MM.1S (cell line): ENCODE data around the gene RHBDL1.

Experiments
- DNase-seq: peaks from one replicate; pipeline ENCODE4 v3.0.0-alpha.2; 2015
- H2AFZ ChIP-seq: fragments of 300-600 bp; sonication (generic); 2 replicates; pipeline ENCODE4 v1.6.0; 2016; ENCODE audit warnings: antibody characterized with exemption, low read length
- H3F3A ChIP-seq: fragments of 300-600 bp; sonication (generic); 2 replicates; pipeline ENCODE4 v1.6.1; 2016; ENCODE audit warnings: mild to moderate bottlenecking, antibody characterized with exemption, low read length, moderate library complexity, mixed read lengths; ENCODE audit not compliant: insufficient read depth
- H3K27ac ChIP-seq: fragments of 300-600 bp; sonication (generic); 2 replicates; pipeline ENCODE4 v1.5.1; 2016; ENCODE audit warnings: mild to moderate bottlenecking, low read length
- H3K27me3 ChIP-seq: fragments of 300-600 bp; sonication (generic); replicated peaks from 2 replicates; pipeline ENCODE4 v1.6.0; 2016; ENCODE audit warnings: low read length; ENCODE audit not compliant: insufficient read depth
- H3K36me3 ChIP-seq: fragments of 300-600 bp; sonication (generic); replicated peaks from 2 replicates; pipeline ENCODE4 v1.6.1; 2016; ENCODE audit warnings: mild to moderate bottlenecking, low read length, mixed read lengths; ENCODE audit not compliant: insufficient read depth
- H3K4me1 ChIP-seq: fragments of 300-600 bp; sonication (generic); 2 replicates; pipeline ENCODE4 v1.6.1; 2016; ENCODE audit warnings: low read length, mixed read lengths
- H3K4me2 ChIP-seq: fragments of 300-600 bp; sonication (generic); 2 replicates; pipeline ENCODE4 v1.6.0; 2016; ENCODE audit warnings: low read depth, low read length
- H3K4me3 ChIP-seq: fragments of 300-600 bp; sonication (generic); 2 replicates; pipeline ENCODE4 v1.5.1; 2016; ENCODE audit warnings: low read length, mixed read lengths
- H3K79me2 ChIP-seq: fragments of 300-600 bp; sonication (generic); 2 replicates; pipeline ENCODE4 v1.6.1; 2016; ENCODE audit warnings: mixed run types, low read length, mixed read lengths
- H3K9ac ChIP-seq: fragments of 300-600 bp; sonication (generic); 2 replicates; pipeline ENCODE4 v1.6.1; 2016; ENCODE audit warnings: low read length, mixed read lengths
- H3K9me2 ChIP-seq: fragments of 300-600 bp; sonication (generic); replicated peaks from 2 replicates; pipeline ENCODE4 v1.6.1; 2016; ENCODE audit warnings: mild to moderate bottlenecking, low read length, mixed read lengths; ENCODE audit not compliant: insufficient read depth
- H3K9me3 ChIP-seq: fragments of 300-600 bp; sonication (generic); replicated peaks from 2 replicates; pipeline ENCODE4 v1.6.1; 2016; ENCODE audit warnings: mild to moderate bottlenecking, low read length, mixed read lengths; ENCODE audit not compliant: insufficient read depth
- H4K20me1 ChIP-seq: fragments of 300-600 bp; sonication (generic); 2 replicates; pipeline ENCODE4 v1.6.1; 2016; ENCODE audit warnings: mild to moderate bottlenecking, low read length, moderate library complexity, mixed read lengths; ENCODE audit not compliant: insufficient read depth
- EZH2 ChIP-seq: fragments of 300-600 bp; sonication (generic); optimal IDR thresholded peaks from 2 replicates; pipeline ENCODE3; 2017; ENCODE audit warnings: low read depth, mild to moderate bottlenecking, antibody characterized with exemption, low read length, mixed read lengths
- EZH2phosphoT487 ChIP-seq: fragments of 300-600 bp; sonication (generic); IDR thresholded peaks from 2 replicates; pipeline ENCODE4 v1.6.1; 2018; ENCODE audit warnings: antibody characterized with exemption, low read length
- TF ChIP-seq, protein P1 (sequence below): fragments of 300-600 bp; sonication (generic); IDR thresholded peaks from 2 replicates; pipeline ENCODE4 v1.5.1; 2016; ENCODE audit warnings: antibody characterized with exemption, low read length, mixed read lengths

Gene RHBDL1

GRCh38 chr16:645852-646678 is 29.4 kb upstream of the RHBDL1 start:
- Histone ChIP-seq H3K9ac (no peak overlapping the region), H3K27ac (no peak overlapping the region), H3K9me3 (no peaks in the 10 kb centered on the region), H3K36me3 (no peaks in the 10 kb centered on the region), H4K20me1 (no peaks in the 10 kb centered on the region), H3K4me1 (peaks cover 7% of the 10 kb centered on the region; the same call in 1 of the 2 replicates), H3K79me2 (peaks cover 88% of the 10 kb centered on the region), H3F3A (peaks cover 28% of the 10 kb centered on the region), H2AFZ (no peak overlapping the region), H3K9me2 (no peaks in the 10 kb centered on the region), H3K27me3 (no peaks in the 10 kb centered on the region), H3K4me2 (no peak overlapping the region), H3K4me3 (no peak overlapping the region)
- no peak for DNase-seq
- TF ChIP-seq, protein P1, sequence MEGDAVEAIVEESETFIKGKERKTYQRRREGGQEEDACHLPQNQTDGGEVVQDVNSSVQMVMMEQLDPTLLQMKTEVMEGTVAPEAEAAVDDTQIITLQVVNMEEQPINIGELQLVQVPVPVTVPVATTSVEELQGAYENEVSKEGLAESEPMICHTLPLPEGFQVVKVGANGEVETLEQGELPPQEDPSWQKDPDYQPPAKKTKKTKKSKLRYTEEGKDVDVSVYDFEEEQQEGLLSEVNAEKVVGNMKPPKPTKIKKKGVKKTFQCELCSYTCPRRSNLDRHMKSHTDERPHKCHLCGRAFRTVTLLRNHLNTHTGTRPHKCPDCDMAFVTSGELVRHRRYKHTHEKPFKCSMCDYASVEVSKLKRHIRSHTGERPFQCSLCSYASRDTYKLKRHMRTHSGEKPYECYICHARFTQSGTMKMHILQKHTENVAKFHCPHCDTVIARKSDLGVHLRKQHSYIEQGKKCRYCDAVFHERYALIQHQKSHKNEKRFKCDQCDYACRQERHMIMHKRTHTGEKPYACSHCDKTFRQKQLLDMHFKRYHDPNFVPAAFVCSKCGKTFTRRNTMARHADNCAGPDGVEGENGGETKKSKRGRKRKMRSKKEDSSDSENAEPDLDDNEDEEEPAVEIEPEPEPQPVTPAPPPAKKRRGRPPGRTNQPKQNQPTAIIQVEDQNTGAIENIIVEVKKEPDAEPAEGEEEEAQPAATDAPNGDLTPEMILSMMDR = no peak
- TF ChIP-seq EZH2phosphoT487 (no peak), EZH2 (no peak)

DNA sequence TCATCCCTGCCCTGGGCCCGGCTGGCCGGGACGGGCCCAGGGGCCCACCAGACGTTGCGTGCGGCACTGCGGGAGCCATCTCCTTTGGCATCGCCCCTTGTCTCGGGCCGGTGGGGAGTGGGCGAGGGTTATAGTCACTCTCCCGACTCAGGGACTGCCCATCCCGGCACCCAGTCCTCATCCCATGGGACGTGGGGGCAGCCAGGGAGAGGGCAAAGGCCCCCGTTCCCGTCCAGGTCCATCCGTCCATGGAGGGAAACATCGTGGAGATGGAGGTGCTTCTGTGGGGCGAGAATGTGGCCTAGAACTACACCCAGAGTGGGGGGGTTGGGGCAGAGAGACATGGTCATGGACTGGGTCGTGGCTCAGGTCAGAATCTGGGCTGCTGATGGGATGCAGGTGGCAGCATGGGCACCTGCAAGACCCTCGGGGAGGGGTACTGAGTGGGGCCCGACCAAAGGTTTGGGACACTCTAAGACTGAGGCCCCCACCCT is 28.7 kb upstream of the RHBDL1 start:
- H3K4me2 ChIP-seq = no peak overlapping the region
- no peak overlapping the region for H3K4me3 ChIP-seq
- H3K9me2 ChIP-seq = no peaks in the 10 kb centered on the region

GRCh38 chr16:647173-647902 is 28.1 kb upstream of the RHBDL1 start:
- DNase-seq = no peak
- H3K9ac ChIP-seq = peak overlapping the region; percentile 97; the same call in 1 of the 2 replicates
- H3K27me3 ChIP-seq = no peaks in the 10 kb centered on the region
- peaks cover 7% of the 10 kb centered on the region; the same call in 1 of the 2 replicates for H3K4me1 ChIP-seq
- H3K36me3 ChIP-seq = no peaks in the 10 kb centered on the region
- H3K4me3 ChIP-seq = peak overlapping the region; percentile 22; the same call in 1 of the 2 replicates
- peaks cover 79% of the 10 kb centered on the region for H3K79me2 ChIP-seq
- peak overlapping the region; percentile 83; the same call in 1 of the 2 replicates for H3K27ac ChIP-seq
- peaks cover 28% of the 10 kb centered on the region for H3F3A ChIP-seq
- H4K20me1 ChIP-seq = no peaks in the 10 kb centered on the region
- TF ChIP-seq, protein P1 = no peak
- no peak for TF ChIP-seq EZH2
- no peak for TF ChIP-seq EZH2phosphoT487
- no peaks in the 10 kb centered on the region for H3K9me3 ChIP-seq
- H2AFZ ChIP-seq = no peak overlapping the region
- H3K9me2 ChIP-seq = no peaks in the 10 kb centered on the region
- peak overlapping the region; percentile 99 for H3K4me2 ChIP-seq

More for the DNA sequence above, 28.7 kb upstream of the RHBDL1 start:
- Histone ChIP-seq H4K20me1 (no peaks in the 10 kb centered on the region), H3K79me2 (peaks cover 82% of the 10 kb centered on the region), H3K27ac (no peak overlapping the region), H3K4me1 (peaks cover 7% of the 10 kb centered on the region; the same call in 1 of the 2 replicates), H3F3A (peaks cover 28% of the 10 kb centered on the region), H3K27me3 (no peaks in the 10 kb centered on the region), H2AFZ (no peak overlapping the region), H3K9ac (no peak overlapping the region), H3K9me3 (no peaks in the 10 kb centered on the region), H3K36me3 (no peaks in the 10 kb centered on the region)
- TF ChIP-seq EZH2 = no peak
- TF ChIP-seq EZH2phosphoT487 = no peak
- TF ChIP-seq, protein P1 = no peak
- DNase-seq = no peak
